Colonic mucosa (tissue), 4 donors: ENCODE results near the gene KLF11. TPM values are rescaled to one million over a fixed set of nuclear protein-coding genes. Genes with fewer than 3 reads are reported as not detected.
"Not testable (repeated sequence)": the region's sequence is repeated elsewhere in the genome, so short reads cannot be mapped to it uniquely, and the experiment has no call there.

Experiments used
- DNase-seq: peaks from one replicate; pipeline ENCODE4 v3.0.0-alpha.2; 2020
- H3K27ac ChIP-seq: fragments of 200-600 bp; one replicate; pipeline ENCODE4 v1.8.0; 2021
- H3K27me3 ChIP-seq: fragments of 200-600 bp; one replicate; pipeline ENCODE4 v1.8.0; 2021
- H3K36me3 ChIP-seq: fragments of 200-600 bp; one replicate; pipeline ENCODE4 v1.8.0; 2021
- H3K4me1 ChIP-seq: fragments of 200-600 bp; one replicate; pipeline ENCODE4 v1.8.0; 2021; ENCODE audit warnings: mild to moderate bottlenecking
- H3K4me3 ChIP-seq: fragments of 200-600 bp; one replicate; pipeline ENCODE4 v1.8.0; 2021
- H3K9ac ChIP-seq, 2 donors: one replicate each; pipeline ENCODE4 v1.7.0; 2013; ENCODE audit warnings: control low read depth in 2 of 2, low read depth in 2 of 2, low read length in 2 of 2
- H3K9me3 ChIP-seq: fragments of 200-600 bp; one replicate; pipeline ENCODE4 v1.8.0; 2021
- CTCF ChIP-seq: fragments of 200-600 bp; IDR thresholded peaks from one replicate; pipeline ENCODE4 v1.8.0; 2022; ENCODE audit warnings: antibody characterized with exemption, mild to moderate bottlenecking
- intact Hi-C: fragments of 100-400 bp; cut with DNase I; formaldehyde crosslinking; loops from one replicate; pipeline ENCODE4 v1.14.1; 2022
- total RNA-seq, 2 donors: library from RNA; stranded (reverse); fragmentation: NEBNext Ultra II Directional in 1 of 2; extraction: Animal tissue kit (Norgen Biotek cat#: 25700) in 1 of 2; gene quantifications; one replicate each; pipeline ENCODE4 v1.2.1, GENCODE V29; 2021
- donor health status: healthy.
- donor health status: DM: no; HTN: no; CAD: no.
- donor health status: DM: no; HTN: no; CAD: no.

The KLF11 gene
- total RNA-seq, 2 donors from 2014 or later, result 6.6 to 11.2 TPM

- Histone ChIP-seq H3K9me3 (no peaks in the 10 kb centered on the region), H3K27me3 (peaks cover 7% of the 10 kb centered on the region), H3K36me3 (no peaks in the 10 kb centered on the region), H3K9ac (no peak overlapping the region), H3K4me3 (no peak overlapping the region), H3K27ac (no peak overlapping the region), H3K4me1 (no peaks in the 10 kb centered on the region)
- intact Hi-C loops, result no loop called here
- no peak for TF ChIP-seq CTCF
- no peak for DNase-seq
These were observed 46.3 kb downstream of the KLF11 start for GRCh38 chr2:10089565-10090190.

GRCh38 chr2:10091182-10091888 is 48.0 kb downstream of the KLF11 start:
- peak overlapping the region; percentile 2 for H3K4me3 ChIP-seq
- peak; percentile 58 for DNase-seq
- H3K27ac ChIP-seq, result no peak overlapping the region
- no peaks in the 10 kb centered on the region for H3K4me1 ChIP-seq
- no peak for TF ChIP-seq CTCF
- intact Hi-C loops, result no loop called here
- H3K9me3 ChIP-seq, result no peaks in the 10 kb centered on the region
- no peaks in the 10 kb centered on the region for H3K36me3 ChIP-seq
- H3K27me3 ChIP-seq, result peaks cover 7% of the 10 kb centered on the region
- peak overlapping the region in 1 of 2 donors; percentile 35 for H3K9ac ChIP-seq

- H3K4me3 ChIP-seq, DNase-seq, H3K27ac ChIP-seq, H3K4me1 ChIP-seq, H3K36me3 ChIP-seq, H3K27me3 ChIP-seq, H3K9ac ChIP-seq, intact Hi-C loops, H3K9me3 ChIP-seq: not testable (repeated sequence)
These were observed 48.5 kb downstream of the KLF11 start for GRCh38 chr2:10091889-10092244.

- no peak for TF ChIP-seq CTCF
- DNase-seq, result no peak
- H3K27me3 ChIP-seq, result peaks cover 7% of the 10 kb centered on the region
- H3K4me3 ChIP-seq, result no peak overlapping the region
- H3K4me1 ChIP-seq, result no peaks in the 10 kb centered on the region
- no peak overlapping the region for H3K27ac ChIP-seq
- intact Hi-C loops, result no loop called here
- no peak overlapping the region for H3K9ac ChIP-seq
- no peaks in the 10 kb centered on the region for H3K9me3 ChIP-seq
- H3K36me3 ChIP-seq, result no peaks in the 10 kb centered on the region
These were observed 51.0 kb downstream of the KLF11 start for GRCh38 chr2:10094271-10094814.

- TF ChIP-seq CTCF, result no peak
- intact Hi-C loops, result no loop called here
- Histone ChIP-seq H3K36me3 (no peaks in the 10 kb centered on the region), H3K9ac (no peak overlapping the region), H3K4me3 (no peak overlapping the region), H3K4me1 (no peaks in the 10 kb centered on the region), H3K27ac (no peak overlapping the region), H3K27me3 (peaks cover 7% of the 10 kb centered on the region), H3K9me3 (no peaks in the 10 kb centered on the region)
- DNase-seq, result no peak
These were observed 51.8 kb downstream of the KLF11 start for GRCh38 chr2:10095175-10095574.

- peaks cover under 1% of the 10 kb centered on the region for H3K27me3 ChIP-seq
- H3K4me1 ChIP-seq, result no peaks in the 10 kb centered on the region
- H3K4me3 ChIP-seq, result no peak overlapping the region
- no peaks in the 10 kb centered on the region for H3K36me3 ChIP-seq
- intact Hi-C loops, result no loop called here
- no peak overlapping the region for H3K9ac ChIP-seq
- H3K27ac ChIP-seq, result no peak overlapping the region
- H3K9me3 ChIP-seq, result no peaks in the 10 kb centered on the region
- no peak for TF ChIP-seq CTCF
- DNase-seq, result no peak
These were observed 53.3 kb downstream of the KLF11 start for GRCh38 chr2:10096641-10097040.
